Measurements from ENCODE around the gene CHCHD10.

The CHCHD10 gene

GRCh38 chr22:23769321-23769965 lies 1.7 kb upstream of the CHCHD10 start:
- DNase-seq: no peak

- no peak for DNase-seq
Measured at GRCh38 chr22:23767303-23767672, 484 bp downstream of the CHCHD10 start.

DNA sequence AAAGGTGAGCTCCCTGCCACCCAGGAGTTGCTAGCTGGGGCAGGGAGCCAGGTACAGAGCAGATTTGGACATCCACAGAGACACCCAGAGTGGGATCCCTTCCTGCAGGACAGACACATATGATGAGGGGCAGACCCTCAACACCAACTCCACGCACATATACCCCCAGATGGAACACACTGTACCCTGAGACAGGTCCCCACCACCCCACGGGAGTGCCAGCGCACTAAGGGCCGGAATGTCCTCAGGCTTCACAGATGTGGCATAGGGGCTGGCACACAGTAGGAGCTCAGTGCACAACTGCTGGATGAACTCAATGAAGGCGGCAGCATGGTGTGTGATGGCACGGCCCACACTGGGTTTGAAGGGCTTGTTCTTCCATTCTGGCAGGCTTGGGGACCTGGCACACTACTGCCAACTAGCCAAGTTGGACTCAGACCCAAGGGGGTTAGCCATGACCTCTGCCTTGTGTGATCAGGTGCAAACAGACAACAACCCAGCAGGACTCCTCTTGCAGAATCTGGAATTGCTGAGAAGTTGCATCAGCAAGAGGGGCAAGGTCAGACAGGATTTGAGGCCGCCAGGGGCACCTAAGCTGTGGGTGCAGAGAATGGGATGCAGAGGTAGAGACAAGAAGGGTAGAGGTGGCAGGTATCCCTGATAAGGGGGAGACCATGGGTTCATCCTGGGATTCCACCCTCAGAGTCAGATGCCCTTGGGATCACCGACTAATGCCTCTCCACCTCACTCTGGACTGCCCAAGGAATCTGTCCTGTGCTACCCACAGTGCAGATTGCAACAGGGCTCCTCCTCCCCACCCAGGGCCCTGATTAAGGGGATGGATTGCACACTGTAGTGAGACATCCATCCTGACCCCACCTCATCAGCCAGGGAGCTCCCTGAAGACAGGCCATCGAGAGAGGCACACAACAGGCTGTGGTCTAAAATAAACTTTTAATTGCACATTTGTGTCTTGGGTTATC lies 2.6 kb downstream of the CHCHD10 start:
- DNase-seq: no peak

GRCh38 chr22:23763954-23764353 lies 3.8 kb downstream of the CHCHD10 start:
- no peak for DNase-seq

- peak; percentile 48 for DNase-seq
Measured at GRCh38 chr22:23763579-23763945, 4.2 kb downstream of the CHCHD10 start.

- DNase-seq: no peak
Measured at GRCh38 chr22:23762842-23763578, 4.8 kb downstream of the CHCHD10 start, which contains the start of gene C22orf15. Gene C22orf15, plus strand, starts transcription at chr22:23762990. Its CDS starts 317 bp downstream, at chr22:23763307.

DNA sequence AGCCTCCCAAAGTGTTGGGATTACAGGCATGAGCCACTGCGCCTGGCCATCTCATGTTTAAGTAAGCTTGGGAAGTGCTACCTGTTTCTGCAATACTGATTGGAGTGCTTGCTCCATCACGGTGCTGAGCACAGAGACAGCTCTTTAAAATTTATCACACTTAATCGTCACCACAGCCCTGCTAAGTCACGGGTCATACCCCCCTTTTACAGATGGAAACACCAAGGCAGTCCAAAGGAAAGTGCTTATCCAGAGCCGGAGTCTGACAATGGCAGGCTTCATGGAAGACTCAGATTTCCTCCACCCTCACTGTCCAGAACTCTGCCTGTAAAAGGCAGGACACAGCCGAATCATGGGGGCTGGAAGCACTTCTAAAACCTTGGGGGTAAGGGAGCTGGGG lies 7.7 kb downstream of the CHCHD10 start:
- DNase-seq: no peak

DNA sequence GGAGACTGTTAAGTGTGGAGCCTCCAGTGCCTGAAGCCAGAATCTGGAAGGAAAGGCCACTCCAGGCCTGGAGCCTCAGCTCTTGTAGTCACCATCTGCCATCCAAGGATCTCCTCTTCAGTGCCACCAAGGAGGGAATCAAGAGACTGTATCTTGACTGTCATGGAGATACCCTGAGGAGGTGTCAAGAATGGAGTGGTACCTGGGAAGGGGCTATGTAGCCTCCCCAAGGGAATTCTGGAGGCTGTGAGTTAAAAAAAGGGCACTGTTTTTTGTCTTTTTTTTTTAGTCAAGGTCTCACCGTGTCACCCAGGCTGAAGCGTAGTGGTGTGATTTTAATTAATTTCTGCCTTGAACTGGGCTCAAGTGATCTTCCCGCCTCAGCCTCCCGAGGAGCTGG lies 8.2 kb downstream of the CHCHD10 start:
- DNase-seq: no peak

GRCh38 chr22:23756891-23757290 lies 10.9 kb downstream of the CHCHD10 start:
- no peak for DNase-seq

DNA sequence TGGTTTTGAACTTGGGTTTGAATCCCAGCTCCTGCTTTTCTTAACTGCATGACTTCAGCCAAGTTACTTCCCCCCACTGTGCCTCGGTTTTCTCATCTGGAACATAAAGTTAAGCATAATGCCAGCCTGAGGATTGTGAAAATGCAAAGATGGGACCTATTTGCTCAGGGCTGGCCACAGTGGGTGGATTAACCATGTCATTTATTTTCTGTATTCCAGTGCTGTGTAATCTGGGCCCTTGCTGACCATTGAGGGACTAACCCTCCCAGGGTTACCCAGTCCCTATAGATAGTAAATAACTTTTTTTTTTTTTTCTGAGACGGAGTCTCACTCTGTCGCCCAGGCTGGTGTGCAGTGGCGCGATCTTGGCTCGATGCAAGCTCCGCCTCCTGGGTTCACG lies 12.1 kb downstream of the CHCHD10 start:
- DNase-seq: no peak

DNA sequence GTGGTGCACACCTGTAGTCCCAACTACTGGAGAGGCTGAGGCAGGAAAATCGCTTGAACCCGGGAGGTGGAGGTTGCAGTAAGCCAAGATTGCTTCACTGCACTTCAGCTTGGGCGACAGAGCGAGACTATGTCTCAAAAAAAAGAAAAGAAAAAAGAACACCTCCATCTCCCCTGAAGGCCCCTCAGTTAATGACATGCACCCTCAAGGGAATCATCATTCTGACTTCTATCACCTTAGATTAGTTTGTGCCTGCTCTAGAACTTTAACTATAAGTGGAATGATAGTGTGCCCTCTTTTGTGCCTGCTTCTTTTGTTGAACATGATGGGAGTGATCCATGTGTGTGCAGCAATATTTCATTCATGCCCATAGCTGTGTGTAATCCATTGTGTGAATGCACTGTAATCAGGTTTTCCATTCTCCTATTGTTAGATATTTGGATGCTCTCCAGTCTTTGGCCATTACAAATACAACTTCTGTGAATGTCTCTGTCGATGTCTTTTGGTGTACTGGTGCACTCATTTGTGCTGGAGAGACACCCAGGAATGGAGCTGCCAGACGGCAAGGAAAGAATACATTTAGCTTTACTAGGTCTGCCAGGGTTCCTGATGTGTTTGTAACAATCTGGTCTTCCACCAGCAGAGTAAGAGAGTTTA lies 12.7 kb downstream of the CHCHD10 start:
- no peak for DNase-seq

DNA sequence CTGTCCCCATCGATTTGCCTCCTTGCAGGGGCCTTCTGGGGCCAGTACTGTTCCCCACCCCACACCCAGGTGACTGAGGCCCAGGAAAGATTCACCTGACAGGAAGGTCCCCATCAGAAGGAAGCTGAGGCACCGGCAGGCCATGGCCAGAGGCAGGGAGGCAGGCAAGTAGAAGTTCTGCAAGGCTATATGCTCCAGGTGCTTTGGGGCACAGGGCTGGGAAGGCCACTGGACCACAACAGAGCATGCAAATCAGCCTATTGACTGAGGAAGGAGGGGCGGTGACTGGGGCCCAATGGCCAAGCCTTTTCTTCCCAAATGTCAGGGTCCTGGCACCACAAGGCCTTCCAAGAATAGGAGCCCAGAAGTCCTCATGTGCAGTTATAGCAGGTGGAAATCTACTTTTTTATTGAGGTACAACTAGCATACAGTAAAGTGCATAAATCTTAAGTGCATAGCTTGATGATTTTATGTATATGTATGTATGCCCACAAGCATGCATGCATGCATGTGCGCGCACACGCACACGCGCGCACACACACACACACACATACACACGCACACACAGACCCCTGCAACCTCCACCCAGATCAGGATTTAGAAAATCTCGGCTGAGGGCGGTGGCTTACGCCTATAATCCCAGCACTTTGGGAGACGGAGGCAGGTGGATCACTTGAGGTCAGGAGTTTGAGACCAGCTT lies 13.4 kb downstream of the CHCHD10 start, which contains the start of gene VPREB3:
Gene VPREB3 (minus strand): TSS at position 206 of the 700 bp plus-strand sequence. CDS start 62 bp downstream, at position 144.
- no peak for DNase-seq

GRCh38 chr22:23753385-23753784 lies 14.4 kb downstream of the CHCHD10 start:
- DNase-seq: no peak

GRCh38 chr22:23752750-23753149 lies 15.0 kb downstream of the CHCHD10 start:
- DNase-seq: no peak

GRCh38 chr22:23752090-23752691 lies 15.6 kb downstream of the CHCHD10 start:
- no peak for DNase-seq

GRCh38 chr22:23751441-23751996 lies 16.3 kb downstream of the CHCHD10 start:
- DNase-seq: no peak

DNA sequence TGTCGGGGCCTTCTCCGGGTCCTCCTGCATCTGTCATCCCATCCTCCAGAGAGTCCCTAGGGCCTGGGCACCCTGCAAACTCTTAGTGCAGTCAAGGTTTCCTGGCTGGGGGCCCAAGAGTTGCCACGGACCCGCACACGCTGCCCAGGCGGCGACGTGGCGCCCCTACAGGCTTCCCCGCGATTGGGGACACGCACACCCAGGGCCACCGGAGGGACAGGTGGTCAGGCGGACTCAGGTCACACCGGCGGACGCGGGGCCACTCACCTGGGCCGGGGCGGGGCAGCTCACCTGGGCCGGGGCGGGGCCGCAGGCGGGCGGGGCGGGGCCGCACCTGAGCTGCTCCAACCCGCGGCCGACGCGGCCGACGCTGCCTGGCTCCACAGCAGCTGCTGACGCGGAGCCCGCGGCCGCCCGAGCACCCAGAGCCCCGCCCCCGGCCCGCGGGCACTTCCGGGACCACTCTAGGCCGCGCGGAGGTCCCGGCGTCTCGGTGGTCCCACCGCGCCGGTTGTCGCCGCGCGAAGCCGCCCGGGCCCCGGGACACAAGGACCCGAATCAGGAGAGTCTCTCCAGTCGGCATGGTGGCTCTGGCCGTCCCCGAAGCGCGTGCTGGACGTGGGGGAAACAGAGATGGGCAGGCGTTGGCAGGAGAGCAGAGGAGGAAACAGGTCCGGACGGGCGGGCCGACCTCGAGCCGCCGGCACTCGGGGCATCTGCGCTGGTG lies 16.9 kb downstream of the CHCHD10 start, which contains the start of gene ZNF70:
Gene ZNF70 (minus strand): TSS at position 399 of the 727 bp plus-strand sequence. CDS start 5,972 bp downstream, outside the sequence.
- peak; percentile 79 for DNase-seq

DNA sequence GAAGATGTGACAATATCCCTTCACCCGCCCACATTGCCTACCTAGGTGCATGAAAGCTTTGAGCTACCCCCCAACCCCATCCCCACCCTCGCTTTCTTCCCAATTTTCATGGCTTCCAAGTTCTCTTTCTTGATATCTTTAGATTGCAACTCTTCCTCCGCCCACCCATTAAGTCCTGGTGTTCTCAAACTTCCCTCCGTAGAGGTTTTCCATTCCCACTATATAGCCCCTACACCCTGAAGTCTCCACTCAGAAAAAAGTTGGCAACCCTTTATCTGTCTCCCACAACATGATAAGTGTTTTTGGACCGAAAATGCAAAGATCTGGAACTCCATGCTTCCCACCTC lies 17.4 kb downstream of the CHCHD10 start:
- no peak for DNase-seq

DNA sequence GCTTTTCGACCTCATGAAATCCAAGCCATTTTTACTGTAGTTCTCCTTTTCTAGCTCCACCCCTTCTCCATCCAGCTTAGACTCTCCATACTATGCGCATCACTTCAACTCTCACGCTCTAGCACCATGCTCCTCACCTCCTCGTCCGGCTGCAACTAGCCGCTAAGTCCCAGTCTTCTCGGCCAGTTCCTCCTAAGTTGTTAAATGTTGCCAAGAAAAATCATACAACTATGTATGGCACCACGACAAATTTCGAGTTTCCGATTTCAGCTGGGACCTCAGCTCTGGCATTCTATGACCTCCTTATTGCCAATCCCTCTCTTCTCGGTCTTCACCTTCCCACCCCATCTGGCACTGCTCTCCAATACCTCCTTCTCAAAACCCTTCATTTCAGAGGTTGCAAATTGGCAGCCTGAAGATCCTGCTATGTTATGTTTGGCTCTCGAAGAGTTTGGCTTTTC lies 17.9 kb downstream of the CHCHD10 start:
- DNase-seq: no peak

GRCh38 chr22:23745791-23746190 lies 22.0 kb downstream of the CHCHD10 start:
- no peak for DNase-seq
